Right lobe of liver (tissue), 6 donors: ENCODE data around the gene NUMB. TPM values are rescaled to one million over a fixed set of nuclear protein-coding genes. Genes with fewer than 3 reads are reported as not detected.

ENCODE experiments used
- ATAC-seq, 4 donors: fragments of 200-7000 bp; cut with Tn5 transposase; one replicate each; pipeline ENCODE4 v1.9.1; 2020; ENCODE audit warnings: mild to moderate bottlenecking in 4 of 4, moderate library complexity in 4 of 4
- DNase-seq, 3 donors: peaks; one replicate each; pipeline ENCODE4 v3.0.0-alpha.2; 2020
- H3K27ac ChIP-seq, 3 donors: fragments of 200-600 bp; one replicate each; pipeline ENCODE4 v1.8.0; 2022
- H3K27me3 ChIP-seq, 2 donors: fragments of 200-600 bp; one replicate each; pipeline ENCODE4 v1.8.0; 2022
- H3K36me3 ChIP-seq, 4 donors: fragments of 200-600 bp; sonication (generic) in 1 of 4; one replicate each; pipeline versions ENCODE4 v1.5.1 to v1.8.0; 2017 to 2022; ENCODE audit warnings: control low read depth in 1 of 4
- H3K4me1 ChIP-seq, 4 donors: fragments of 200-600 bp; sonication (generic) in 1 of 4; one replicate each; pipeline versions ENCODE4 v1.5.1 to v1.8.0; 2017 to 2022; ENCODE audit warnings: control low read depth in 1 of 4
- H3K4me3 ChIP-seq, 3 donors: fragments of 200-600 bp; one replicate each; pipeline ENCODE4 v1.8.0; 2022
- H3K9me3 ChIP-seq, 4 donors: fragments of 200-600 bp; sonication (generic) in 1 of 4; one replicate each; pipeline versions ENCODE4 v1.5.1 to v1.8.0; 2017 to 2022; ENCODE audit warnings: control low read depth in 1 of 4
- POLR2A ChIP-seq: fragments of 450-650 bp; IDR thresholded peaks from one replicate; pipeline ENCODE4 v1.6.1; 2017; ENCODE audit warnings: antibody characterized with exemption, mild to moderate bottlenecking
- WGBS: methylation state at CpG from one replicate; pipeline ENCODE4 v1.1.6; 2018; ENCODE audit warnings: low coverage, low lambda C conversion rate; ENCODE audit not compliant: insufficient coverage; ENCODE audit errors: missing lambda C conversion rate; 5-methylcytosine and 5-hydroxymethylcytosine counted together
- intact Hi-C, 2 donors: fragments of 100-400 bp; cut with DNase I; formaldehyde crosslinking; loops; one replicate each; pipeline versions ENCODE4 v1.11.2 to v1.14.1; 2022
- total RNA-seq, 6 experiments: library from RNA; depleted of rRNA in 2 of 6; stranded (reverse); fragments of >200 nt in 2 of 6; fragmentation: NEBNext Ultra II Directional in 3 of 6; extraction: Animal tissue kit (Norgen Biotek cat#: 25700) in 3 of 6; gene quantifications; one replicate each; pipeline versions ENCODE4 v1.1.0 to v1.2.4, GENCODE V29; 2016 to 2023
- TF ChIP-seq, protein P1 (sequence below), 4 donors: fragments of 200-600 bp in 3 of 4; fragments of 450-650 bp in 1 of 4; IDR thresholded peaks; one replicate each; pipeline versions ENCODE4 v1.5.1 to v1.8.0; 2016 to 2022; ENCODE audit warnings: antibody characterized with exemption in 4 of 4, mild to moderate bottlenecking in 2 of 4
- donor health status: DM: no; HTN: yes; CAD: no.
- donor health status: DM: no; HTN: no; CAD: no.
- donor health status: DM: no; HTN: no; CAD: no.
- donor health status: DM: no; HTN: yes; CAD: no.
- donor health status: DM: no; HTN: yes; CAD: no.

The NUMB gene
- total RNA-seq, 6 experiments from 2014 or later: 28.3 to 48.4 (median 43.7) TPM

DNA sequence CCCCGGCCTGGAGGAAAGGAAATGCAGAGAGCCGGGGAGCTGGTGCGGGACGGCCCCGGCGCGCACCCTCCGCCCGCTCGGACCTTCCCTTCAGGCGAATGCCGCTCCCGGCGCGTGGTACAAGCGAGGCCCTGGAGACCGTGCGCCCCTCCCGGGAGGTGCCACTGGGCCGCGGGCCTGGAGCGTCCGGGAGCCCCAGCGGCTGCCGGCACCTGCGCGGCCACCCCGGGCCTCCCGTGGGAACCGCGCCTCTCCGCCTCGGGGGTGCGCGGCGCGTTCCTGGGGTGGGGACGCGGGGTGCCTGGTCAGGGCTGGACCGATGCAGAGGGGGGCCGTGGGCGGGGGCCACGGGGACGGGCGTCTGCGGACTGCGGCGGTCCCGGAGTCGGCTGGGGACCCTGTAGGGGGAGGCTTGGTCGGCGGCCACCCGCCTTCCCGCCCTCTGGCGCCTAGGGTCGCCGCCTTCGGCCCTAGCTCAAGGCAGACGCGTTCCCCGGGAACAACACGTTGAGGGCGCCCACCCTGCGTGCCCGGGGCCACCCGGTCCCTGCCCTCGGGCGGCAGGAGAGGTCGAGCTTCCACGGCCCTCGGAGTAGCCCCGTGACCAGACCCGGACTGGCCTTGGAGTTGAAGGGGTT lies 220.4 kb downstream of the NUMB start:
- H3K4me1 ChIP-seq: peaks cover 0 to 21% (median 0%) of the 10 kb centered on the region in 4 donors
- peak overlapping the region; percentile 27 to 43 (median 31) for H3K4me3 ChIP-seq
- 2% methylated on average over 10 of the region's 73 CpGs for WGBS
- intact Hi-C loops: no loop called here
- H3K36me3 ChIP-seq: no peaks in the 10 kb centered on the region
- peaks cover 0 to 5% of the 10 kb centered on the region in 2 donors for H3K27me3 ChIP-seq
- DNase-seq: peak in 1 of 3 donors; percentile 53
- no peak overlapping the region for H3K27ac ChIP-seq
- ATAC-seq: peak; percentile 5 to 21 (median 10)
- TF ChIP-seq, protein P1, sequence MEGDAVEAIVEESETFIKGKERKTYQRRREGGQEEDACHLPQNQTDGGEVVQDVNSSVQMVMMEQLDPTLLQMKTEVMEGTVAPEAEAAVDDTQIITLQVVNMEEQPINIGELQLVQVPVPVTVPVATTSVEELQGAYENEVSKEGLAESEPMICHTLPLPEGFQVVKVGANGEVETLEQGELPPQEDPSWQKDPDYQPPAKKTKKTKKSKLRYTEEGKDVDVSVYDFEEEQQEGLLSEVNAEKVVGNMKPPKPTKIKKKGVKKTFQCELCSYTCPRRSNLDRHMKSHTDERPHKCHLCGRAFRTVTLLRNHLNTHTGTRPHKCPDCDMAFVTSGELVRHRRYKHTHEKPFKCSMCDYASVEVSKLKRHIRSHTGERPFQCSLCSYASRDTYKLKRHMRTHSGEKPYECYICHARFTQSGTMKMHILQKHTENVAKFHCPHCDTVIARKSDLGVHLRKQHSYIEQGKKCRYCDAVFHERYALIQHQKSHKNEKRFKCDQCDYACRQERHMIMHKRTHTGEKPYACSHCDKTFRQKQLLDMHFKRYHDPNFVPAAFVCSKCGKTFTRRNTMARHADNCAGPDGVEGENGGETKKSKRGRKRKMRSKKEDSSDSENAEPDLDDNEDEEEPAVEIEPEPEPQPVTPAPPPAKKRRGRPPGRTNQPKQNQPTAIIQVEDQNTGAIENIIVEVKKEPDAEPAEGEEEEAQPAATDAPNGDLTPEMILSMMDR (IDR thresholded peaks at IDR 0.05): no peak
- TF ChIP-seq POLR2A: no peak
- no peaks in the 10 kb centered on the region for H3K9me3 ChIP-seq

DNA sequence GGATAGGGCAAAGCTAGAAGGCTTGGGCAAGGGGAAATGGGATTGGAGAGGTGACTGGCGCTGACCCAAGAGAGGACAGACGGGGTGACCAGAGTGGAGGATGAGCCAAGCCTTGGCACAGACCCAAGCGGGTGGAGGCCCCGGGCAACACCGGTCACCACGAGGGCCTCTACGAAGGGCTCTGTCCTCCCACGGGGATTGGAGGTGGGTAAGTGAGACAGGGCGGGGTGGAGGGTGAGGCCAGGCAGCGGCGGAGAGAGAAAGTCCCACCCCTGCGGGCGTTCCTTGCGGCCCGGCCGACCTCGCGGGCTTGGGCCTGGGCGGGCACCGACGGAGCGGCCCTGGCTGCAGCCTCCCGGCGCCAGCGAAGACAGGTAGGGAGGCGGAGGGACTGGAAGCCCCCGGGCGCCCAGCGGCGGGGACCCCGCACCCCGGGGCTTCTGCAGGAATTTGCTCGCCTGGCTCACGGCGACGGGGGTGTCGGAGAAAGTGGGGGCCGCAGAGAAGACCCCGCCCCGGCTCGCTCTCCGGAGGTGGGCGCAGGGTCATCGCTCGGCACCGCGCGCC lies 221.0 kb downstream of the NUMB start, which contains the start of gene PAPLN:
Gene PAPLN (plus strand): TSS at position 288 of the 567 bp plus-strand sequence. CDS start 2,273 bp downstream, outside the sequence.
- Histone ChIP-seq H3K9me3 (no peaks in the 10 kb centered on the region), H3K27ac (no peak within 1 kb of the TSS), H3K36me3 (no peaks in the 10 kb centered on the region), H3K4me1 (peaks cover 0 to 21% (median 0%) of the 10 kb centered on the region in 4 donors), H3K27me3 (peaks cover 0 to 5% of the 10 kb centered on the region in 2 donors), H3K4me3 (peak within 1 kb of the TSS; percentile 27 to 43 (median 31))
- intact Hi-C loops: no loop called here
- peak; percentile 42 to 63 (median 54) for ATAC-seq
- WGBS: 10% methylated on average over 6 of the region's 48 CpGs
- peak; percentile 61 to 66 (median 63) for DNase-seq
- TF ChIP-seq POLR2A: no peak
- TF ChIP-seq, protein P1 (IDR thresholded peaks at IDR 0.05): no peak

DNA sequence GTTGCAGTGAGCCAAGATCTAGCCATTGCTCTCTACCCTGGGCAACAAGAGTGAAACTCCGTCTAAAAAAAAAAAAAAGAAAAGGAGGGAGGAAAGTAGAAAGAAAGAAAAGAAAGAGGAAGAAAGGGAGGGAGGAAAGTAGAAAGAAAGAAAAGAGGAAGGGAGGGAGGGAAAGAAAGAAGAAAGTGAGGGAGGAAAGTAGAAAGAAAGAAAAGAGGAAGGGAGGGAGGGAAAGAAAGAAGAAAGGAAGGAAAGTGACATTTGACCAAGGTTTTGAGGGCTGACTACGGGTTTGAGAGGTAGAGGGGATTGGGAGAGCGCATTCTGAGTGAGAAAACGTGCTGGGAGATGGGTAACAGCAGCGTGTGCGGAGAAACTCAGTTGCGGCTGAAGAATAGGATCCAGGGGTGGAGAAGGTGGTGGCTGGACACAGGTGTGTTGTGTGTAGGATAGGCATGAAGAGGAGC lies 221.6 kb downstream of the NUMB start:
- no peak overlapping the region for H3K27ac ChIP-seq
- peaks cover 0 to 5% of the 10 kb centered on the region in 2 donors for H3K27me3 ChIP-seq
- no peak for ATAC-seq
- H3K4me3 ChIP-seq: no peak overlapping the region
- H3K36me3 ChIP-seq: no peaks in the 10 kb centered on the region
- intact Hi-C loops: no loop called here
- 62% methylated on average over 6 of the region's 7 CpGs for WGBS
- peaks cover 0 to 21% (median 0%) of the 10 kb centered on the region in 4 donors for H3K4me1 ChIP-seq
- DNase-seq: no peak
- no peaks in the 10 kb centered on the region for H3K9me3 ChIP-seq
- no peak for TF ChIP-seq POLR2A
- TF ChIP-seq, protein P1 (IDR thresholded peaks at IDR 0.05): no peak

DNA sequence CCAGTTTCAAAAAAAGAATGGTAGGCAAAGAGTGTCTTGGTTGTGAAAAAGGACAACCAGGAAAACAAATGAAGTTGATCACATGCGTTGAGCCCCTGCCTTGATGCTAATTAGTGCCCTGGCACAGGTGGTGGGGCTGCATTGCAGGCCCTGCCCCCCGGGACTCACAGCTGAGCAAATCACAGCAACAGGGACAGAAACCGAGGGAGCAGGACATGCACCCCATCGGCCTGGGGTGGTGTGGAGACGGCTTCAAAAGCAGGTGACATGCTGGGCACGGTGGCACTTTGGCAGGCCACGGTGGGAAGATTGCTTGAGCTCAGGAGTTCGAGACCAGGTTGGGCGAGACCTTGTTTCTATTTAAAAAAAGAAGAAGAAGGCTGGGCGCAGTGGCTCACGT lies 222.2 kb downstream of the NUMB start:
- intact Hi-C loops: no loop called here
- H3K4me1 ChIP-seq: peaks cover 0 to 21% (median 0%) of the 10 kb centered on the region in 4 donors
- DNase-seq (peak in 1 of 3 donors; percentile 44), ATAC-seq (no peak)
- H3K9me3 ChIP-seq: no peaks in the 10 kb centered on the region
- no peak overlapping the region for H3K4me3 ChIP-seq
- H3K36me3 ChIP-seq: no peaks in the 10 kb centered on the region
- 68% methylated on average over 9 of the region's 11 CpGs for WGBS
- no peak for TF ChIP-seq POLR2A
- TF ChIP-seq, protein P1 (IDR thresholded peaks at IDR 0.05): no peak
- H3K27me3 ChIP-seq: peaks cover 0 to 5% of the 10 kb centered on the region in 2 donors
- no peak overlapping the region for H3K27ac ChIP-seq
